GM23248 (cell line): ENCODE data around the gene HRH1. TPM values are rescaled to one million over a fixed set of nuclear protein-coding genes. Genes with fewer than 3 reads are reported as not detected.

Experiments used
- DNase-seq: peaks from one replicate; pipeline ENCODE4 v3.0.0-alpha.2; 2015
- H2AFZ ChIP-seq: fragments of 200-600 bp; sonication (generic); 2 replicates; pipeline ENCODE4 v1.6.1; 2016; ENCODE audit warnings: antibody characterized with exemption
- H3F3A ChIP-seq: fragments of 200-600 bp; sonication (generic); 2 replicates; pipeline ENCODE4 v1.6.1; 2016; ENCODE audit warnings: mild to moderate bottlenecking, antibody characterized with exemption, mixed run types; ENCODE audit not compliant: insufficient read depth
- H3K27ac ChIP-seq: fragments of 200-600 bp; sonication (generic); 2 replicates; pipeline ENCODE4 v1.5.1; 2016; ENCODE audit warnings: mild to moderate bottlenecking
- H3K27me3 ChIP-seq: fragments of 200-600 bp; sonication (generic); replicated peaks from 2 replicates; pipeline ENCODE4 v1.6.1; 2016; ENCODE audit warnings: mild to moderate bottlenecking; ENCODE audit not compliant: insufficient read depth
- H3K36me3 ChIP-seq: fragments of 200-600 bp; sonication (generic); 2 replicates; pipeline ENCODE4 v1.6.1; 2016; ENCODE audit warnings: low read depth, mild to moderate bottlenecking
- H3K4me1 ChIP-seq: fragments of 200-600 bp; sonication (generic); 2 replicates; pipeline ENCODE4 v1.6.1; 2016; ENCODE audit warnings: mild to moderate bottlenecking; ENCODE audit not compliant: insufficient read depth
- H3K4me2 ChIP-seq: fragments of 200-600 bp; sonication (generic); one replicate; pipeline ENCODE4 v1.6.1; 2016; ENCODE audit warnings: mild to moderate bottlenecking; ENCODE audit not compliant: unreplicated experiment
- H3K4me3 ChIP-seq: fragments of 200-600 bp; sonication (generic); 2 replicates; pipeline ENCODE4 v1.5.1; 2016; ENCODE audit warnings: mild to moderate bottlenecking
- H3K79me2 ChIP-seq: fragments of 200-600 bp; sonication (generic); 2 replicates; pipeline ENCODE4 v1.6.1; 2016; ENCODE audit warnings: mild to moderate bottlenecking; ENCODE audit not compliant: insufficient read depth
- H3K9ac ChIP-seq: fragments of 200-600 bp; sonication (generic); 2 replicates; pipeline ENCODE4 v1.6.1; 2016; ENCODE audit warnings: mild to moderate bottlenecking
- H3K9me2 ChIP-seq: fragments of 200-600 bp; sonication (generic); 2 replicates; pipeline ENCODE4 v1.6.1; 2016; ENCODE audit warnings: mixed run types, mild to moderate bottlenecking, moderate library complexity; ENCODE audit not compliant: insufficient read depth
- H3K9me3 ChIP-seq: fragments of 200-600 bp; sonication (generic); one replicate; pipeline ENCODE4 v1.6.1; 2017; ENCODE audit warnings: low read depth
- H4K20me1 ChIP-seq: fragments of 200-600 bp; sonication (generic); 2 replicates; pipeline ENCODE4 v1.6.0; 2016; ENCODE audit not compliant: insufficient read depth
- EZH2 ChIP-seq: fragments of 200-600 bp; sonication (generic); IDR thresholded peaks from 2 replicates; pipeline ENCODE4 v1.6.1; 2018; ENCODE audit warnings: antibody characterized with exemption, mild to moderate bottlenecking; ENCODE audit not compliant: insufficient read depth, poor library complexity, severe bottlenecking
- EZH2phosphoT487 ChIP-seq: fragments of 200-600 bp; sonication (generic); IDR thresholded peaks from 2 replicates; pipeline ENCODE4 v1.6.1; 2018; ENCODE audit warnings: antibody characterized with exemption, moderate library complexity, mild to moderate bottlenecking, low read depth; ENCODE audit not compliant: insufficient read depth
- WGBS, 2 experiments: methylation state at CpG; one replicate each; pipeline ENCODE4 v1.1.6; 2015 to 2017; ENCODE audit warnings: low lambda C conversion rate in 2 of 2, low coverage in 1 of 2; ENCODE audit errors: missing lambda C conversion rate in 2 of 2; 5-methylcytosine and 5-hydroxymethylcytosine counted together
- in situ Hi-C: fragments of 300-500 bp; cut with MboI; formaldehyde crosslinking; loops from 2 replicates; pipeline ENCODE4 v1.15.0; 2020
- polyA plus RNA-seq: library from polyadenylated mRNA; unstranded; fragments of >200 nt; fragmentation: Nextera tagmentation; extraction: Ambion mirVana; gene quantifications from 2 replicates; pipeline ENCODE4 v1.2.1, GENCODE V29; 2016
- total RNA-seq: library from RNA; depleted of rRNA; stranded (reverse); fragments of >200 nt; shearing (Covaris generic); gene quantifications from 2 replicates; pipeline ENCODE4 v1.2.3, GENCODE V29; 2014

The HRH1 gene
- total and polyA plus RNA-seq, 2 experiments from 2014 or later = 7.1 to 9.0 TPM

DNA sequence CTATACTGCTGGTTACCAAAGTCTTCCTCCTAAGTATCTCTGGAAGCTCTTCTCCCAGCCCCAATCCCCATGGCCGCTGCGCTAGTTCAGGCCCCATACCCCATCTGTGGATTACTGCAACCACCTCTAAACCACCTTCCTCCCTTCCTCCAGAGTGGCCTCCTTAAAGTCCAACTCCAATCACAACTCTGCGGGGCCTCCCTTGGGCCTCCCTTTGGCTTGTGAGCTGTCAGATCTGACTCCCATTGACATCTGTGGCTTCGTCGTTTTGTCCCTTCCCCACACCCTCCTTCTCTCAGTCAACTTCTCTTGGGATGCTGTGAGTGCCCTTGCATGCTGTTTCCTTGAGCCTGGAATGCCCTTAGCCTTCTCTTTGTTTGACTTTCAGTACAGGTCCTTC is 9.3 kb upstream of the HRH1 start:
- Histone ChIP-seq H3K4me1 (peaks cover 32% of the 10 kb centered on the region), H3K36me3 (no peaks in the 10 kb centered on the region), H3K9me2 (no peaks in the 10 kb centered on the region), H3F3A (peaks cover 12% of the 10 kb centered on the region; the same call in 1 of the 2 replicates), H3K27me3 (no peaks in the 10 kb centered on the region), H3K4me3 (no peak overlapping the region), H3K27ac (peak overlapping the region; percentile 58), H3K9ac (peak overlapping the region; percentile 46), H3K9me3 (no peaks in the 10 kb centered on the region), H3K4me2 (peak overlapping the region; percentile 38), H2AFZ (no peak overlapping the region), H4K20me1 (no peaks in the 10 kb centered on the region), H3K79me2 (no peaks in the 10 kb centered on the region)
- 87% methylated on average over 5 of the region's 5 CpGs for WGBS, 2 experiments
- TF ChIP-seq EZH2 = no peak
- TF ChIP-seq EZH2phosphoT487 = no peak
- no peak for DNase-seq
- in situ Hi-C loops = no loop called here

DNA sequence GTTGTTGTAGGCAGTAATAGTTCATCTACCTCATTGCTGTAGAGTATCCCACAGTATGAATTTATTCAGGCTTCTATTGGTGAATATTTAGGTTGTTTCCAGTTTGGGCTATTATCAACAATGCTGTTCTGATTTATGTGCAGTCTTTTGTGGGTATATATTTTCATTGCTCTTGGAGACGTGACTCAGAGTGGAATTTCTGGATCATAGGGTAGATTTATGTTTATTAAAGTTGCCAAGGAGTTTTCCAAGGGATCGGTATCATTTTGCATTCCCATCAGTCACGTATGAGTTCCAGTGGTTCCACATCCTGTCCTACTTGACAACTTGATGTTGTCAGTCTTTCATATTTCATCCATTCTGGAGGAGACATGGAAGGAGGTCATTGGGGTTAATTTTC is 8.4 kb upstream of the HRH1 start:
- peaks cover 13% of the 10 kb centered on the region; the same call in 1 of the 2 replicates for H3F3A ChIP-seq
- peak overlapping the region; percentile 46 for H3K9ac ChIP-seq
- WGBS, 2 experiments = 5 to 14% methylated on average over 3 of the region's 3 CpGs
- in situ Hi-C loops = no loop called here
- H3K4me3 ChIP-seq = 0 out of 2 replicates have a peak overlapping the region, but pooled peaks have one; percentile 1
- H3K4me1 ChIP-seq = peaks cover 32% of the 10 kb centered on the region
- H3K9me3 ChIP-seq = no peaks in the 10 kb centered on the region
- TF ChIP-seq EZH2phosphoT487 = no peak
- no peak for TF ChIP-seq EZH2
- H2AFZ ChIP-seq = no peak overlapping the region
- H4K20me1 ChIP-seq = no peaks in the 10 kb centered on the region
- no peaks in the 10 kb centered on the region for H3K36me3 ChIP-seq
- H3K27ac ChIP-seq = peak overlapping the region; percentile 58
- peak; percentile 84 for DNase-seq
- H3K79me2 ChIP-seq = no peaks in the 10 kb centered on the region
- H3K9me2 ChIP-seq = no peaks in the 10 kb centered on the region
- H3K4me2 ChIP-seq = peak overlapping the region; percentile 38
- H3K27me3 ChIP-seq = no peaks in the 10 kb centered on the region

DNA sequence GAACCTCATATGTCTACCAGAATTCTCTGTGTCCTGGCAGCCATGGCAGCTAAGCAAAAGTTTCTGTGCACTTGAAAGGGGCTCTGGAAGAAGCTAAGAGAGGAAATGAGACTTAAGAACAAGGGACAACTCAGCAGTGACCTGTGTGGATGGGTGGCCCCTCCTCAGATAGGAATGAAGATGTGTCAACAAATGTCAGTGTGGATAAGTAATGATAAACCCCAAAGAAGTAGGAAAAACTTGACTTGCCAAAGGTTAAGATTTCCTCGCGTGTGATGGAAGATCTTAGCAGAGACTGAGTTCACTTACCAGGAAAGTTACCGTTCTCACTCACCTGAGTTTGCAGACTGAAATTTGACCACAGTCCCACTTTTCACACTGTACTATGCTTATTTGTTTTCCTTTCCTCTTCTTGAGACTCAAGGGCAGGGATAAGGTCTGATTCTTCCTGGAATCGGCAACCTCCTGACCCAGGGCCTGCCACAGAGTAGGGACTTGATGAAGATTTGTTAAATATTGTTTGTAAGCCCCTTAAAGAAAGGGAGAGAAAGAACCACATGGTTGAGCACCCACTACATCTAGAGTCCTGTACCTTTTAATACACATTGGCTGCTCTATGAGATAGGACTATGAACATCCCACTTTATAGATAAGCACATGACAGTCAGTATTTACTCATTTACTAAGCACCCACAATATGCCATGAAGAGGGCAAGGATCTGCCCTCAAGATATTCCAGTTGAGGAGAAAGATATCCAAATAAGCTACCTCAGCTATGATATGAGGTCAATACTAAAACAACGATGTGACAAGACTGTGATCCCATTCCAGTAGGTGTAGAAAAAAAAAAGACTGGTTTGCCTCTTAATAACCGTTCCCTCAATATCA is 7.3 kb upstream of the HRH1 start:
- Histone ChIP-seq H3K36me3 (no peaks in the 10 kb centered on the region), H4K20me1 (no peaks in the 10 kb centered on the region), H3K9ac (peak overlapping the region; percentile 46; the same call in 1 of the 2 replicates), H2AFZ (no peak overlapping the region), H3K4me1 (peaks cover 32% of the 10 kb centered on the region), H3K4me3 (no peak overlapping the region), H3K79me2 (no peaks in the 10 kb centered on the region), H3F3A (peaks cover 13% of the 10 kb centered on the region; the same call in 1 of the 2 replicates), H3K9me3 (no peaks in the 10 kb centered on the region), H3K27ac (peak overlapping the region; percentile 58; the same call in 1 of the 2 replicates), H3K27me3 (no peaks in the 10 kb centered on the region), H3K9me2 (no peaks in the 10 kb centered on the region), H3K4me2 (no peak overlapping the region)
- 90 to 91% methylated on average over 6 of the region's 6 CpGs for WGBS, 2 experiments
- no peak for DNase-seq
- in situ Hi-C loops = no loop called here
- no peak for TF ChIP-seq EZH2phosphoT487
- no peak for TF ChIP-seq EZH2

DNA sequence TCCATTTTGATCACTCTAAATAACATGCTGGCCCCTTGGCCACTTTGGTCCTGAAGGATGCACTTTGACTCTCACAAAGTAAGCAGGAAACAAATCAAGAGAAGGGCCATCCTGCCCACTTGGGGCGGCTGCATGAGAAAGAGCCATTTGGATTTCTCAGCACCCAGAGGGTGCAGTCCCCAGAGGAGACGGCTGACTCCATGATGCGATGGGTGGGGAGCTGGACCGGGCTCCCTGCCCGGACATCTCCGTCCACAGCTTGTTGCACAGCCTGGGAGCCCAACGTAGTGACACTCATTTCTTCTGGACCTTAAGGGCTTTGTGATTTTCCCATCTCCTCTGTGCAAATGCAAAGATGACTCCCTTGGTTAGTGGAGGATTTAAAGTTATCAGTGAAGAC is 4.0 kb upstream of the HRH1 start:
- no peaks in the 10 kb centered on the region for H3K36me3 ChIP-seq
- H3K9me2 ChIP-seq = no peaks in the 10 kb centered on the region
- peaks cover 23% of the 10 kb centered on the region; the same call in 1 of the 2 replicates for H3F3A ChIP-seq
- DNase-seq = no peak
- in situ Hi-C loops = loop anchor here (25.0 kb wide), 1 partner anchor 187 kb away; no protein-coding TSS in a partner anchor
- no peak for TF ChIP-seq EZH2phosphoT487
- TF ChIP-seq EZH2 = no peak
- H2AFZ ChIP-seq = no peak overlapping the region
- H3K27ac ChIP-seq = no peak overlapping the region
- no peaks in the 10 kb centered on the region for H3K79me2 ChIP-seq
- no peaks in the 10 kb centered on the region for H3K27me3 ChIP-seq
- WGBS, 2 experiments = 56 to 67% methylated on average over 7 of the region's 7 CpGs
- H3K4me1 ChIP-seq = peaks cover 23% of the 10 kb centered on the region
- no peaks in the 10 kb centered on the region for H4K20me1 ChIP-seq
- no peak overlapping the region for H3K9ac ChIP-seq
- H3K4me3 ChIP-seq = no peak overlapping the region
- H3K9me3 ChIP-seq = no peaks in the 10 kb centered on the region
- H3K4me2 ChIP-seq = no peak overlapping the region
